ENCODE data around the gene TMEM205.
"Not testable (repeated sequence)": the region's sequence is repeated elsewhere in the genome, so short reads cannot be mapped to it uniquely, and the experiment has no call there.

TMEM205 gene

DNA sequence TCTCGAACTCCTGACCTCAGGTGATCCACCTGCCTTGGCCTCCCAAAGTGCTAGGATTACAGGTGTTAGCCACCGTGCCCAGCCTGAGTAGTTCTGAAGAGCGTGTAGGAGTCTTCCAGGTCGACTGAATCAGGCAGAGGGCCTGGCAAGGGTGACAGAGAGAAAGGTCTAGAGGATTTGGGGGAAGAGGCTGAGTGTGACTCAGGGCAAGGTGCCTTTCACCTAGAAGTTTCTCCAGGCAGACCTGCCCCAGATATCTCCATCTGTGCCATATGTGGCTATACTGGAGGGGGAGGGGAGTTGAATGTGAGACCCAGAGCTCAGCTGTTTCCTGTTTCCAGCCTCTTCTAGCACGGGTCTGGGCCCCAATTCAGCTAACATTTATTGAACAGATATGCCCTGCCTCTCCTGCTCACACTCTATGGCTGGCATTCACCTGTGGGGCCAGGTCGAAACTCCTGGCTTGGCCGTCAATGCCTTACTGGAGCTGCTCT lies 1.5 kb upstream of the TMEM205 start:
- Histone ChIP-seq H3K27ac (no peak overlapping the region), H3K4me3 (ENCODE audit: low read depth, low read length) (no peak overlapping the region), H3K36me3 (replicated peaks) (no peaks in the 10 kb centered on the region), H3K27me3 (replicated peaks) (no peaks in the 10 kb centered on the region)
- TF ChIP-seq, protein P1, sequence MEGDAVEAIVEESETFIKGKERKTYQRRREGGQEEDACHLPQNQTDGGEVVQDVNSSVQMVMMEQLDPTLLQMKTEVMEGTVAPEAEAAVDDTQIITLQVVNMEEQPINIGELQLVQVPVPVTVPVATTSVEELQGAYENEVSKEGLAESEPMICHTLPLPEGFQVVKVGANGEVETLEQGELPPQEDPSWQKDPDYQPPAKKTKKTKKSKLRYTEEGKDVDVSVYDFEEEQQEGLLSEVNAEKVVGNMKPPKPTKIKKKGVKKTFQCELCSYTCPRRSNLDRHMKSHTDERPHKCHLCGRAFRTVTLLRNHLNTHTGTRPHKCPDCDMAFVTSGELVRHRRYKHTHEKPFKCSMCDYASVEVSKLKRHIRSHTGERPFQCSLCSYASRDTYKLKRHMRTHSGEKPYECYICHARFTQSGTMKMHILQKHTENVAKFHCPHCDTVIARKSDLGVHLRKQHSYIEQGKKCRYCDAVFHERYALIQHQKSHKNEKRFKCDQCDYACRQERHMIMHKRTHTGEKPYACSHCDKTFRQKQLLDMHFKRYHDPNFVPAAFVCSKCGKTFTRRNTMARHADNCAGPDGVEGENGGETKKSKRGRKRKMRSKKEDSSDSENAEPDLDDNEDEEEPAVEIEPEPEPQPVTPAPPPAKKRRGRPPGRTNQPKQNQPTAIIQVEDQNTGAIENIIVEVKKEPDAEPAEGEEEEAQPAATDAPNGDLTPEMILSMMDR (IDR thresholded peaks at IDR 0.05; ENCODE audit: low read depth, low read length, missing control alignments): no peak
- in situ Hi-C loops (cut with HindIII; ENCODE audit: low pct_ligation_motif_present, low sequenced_read_pairs): no loop called here
- no peak for DNase-seq

DNA sequence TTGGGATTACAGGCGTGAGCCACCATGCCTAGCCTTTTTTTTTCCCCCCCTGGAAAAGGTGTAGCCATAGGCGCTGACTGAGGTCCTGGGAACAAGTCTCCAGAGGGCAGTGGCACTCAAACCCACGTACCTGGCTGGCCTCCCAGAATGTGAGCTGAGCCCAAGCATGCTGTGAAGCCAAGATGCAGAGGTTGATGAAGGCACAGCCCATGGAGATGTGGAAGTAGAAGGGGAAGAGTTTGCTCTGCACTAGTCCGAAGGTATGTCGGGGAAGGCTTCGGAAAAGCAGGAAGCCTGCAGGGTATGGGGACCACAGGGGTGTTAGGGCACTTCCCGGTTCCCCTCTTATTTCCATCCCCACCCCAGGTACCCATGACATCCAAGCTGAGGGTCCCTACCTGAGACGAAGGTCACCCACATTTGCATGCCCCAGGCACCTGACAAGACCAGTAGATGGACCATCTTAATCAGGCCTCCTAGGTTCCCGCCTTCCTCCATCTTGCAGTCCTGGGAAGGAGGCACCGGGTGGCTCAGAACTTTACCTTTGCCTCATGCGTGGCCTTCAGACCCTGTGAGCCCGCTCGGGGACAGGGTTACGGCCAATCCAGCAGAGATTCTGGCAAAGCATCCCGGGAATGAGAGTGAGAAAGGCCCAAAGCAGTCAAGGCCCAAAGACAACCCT lies 805 bp downstream of the TMEM205 start:
- DNase-seq: no peak
- TF ChIP-seq, protein P1 (IDR thresholded peaks at IDR 0.05; ENCODE audit: low read depth, low read length, missing control alignments): no peak
- in situ Hi-C loops (cut with HindIII; ENCODE audit: low pct_ligation_motif_present, low sequenced_read_pairs): no loop called here

DNA sequence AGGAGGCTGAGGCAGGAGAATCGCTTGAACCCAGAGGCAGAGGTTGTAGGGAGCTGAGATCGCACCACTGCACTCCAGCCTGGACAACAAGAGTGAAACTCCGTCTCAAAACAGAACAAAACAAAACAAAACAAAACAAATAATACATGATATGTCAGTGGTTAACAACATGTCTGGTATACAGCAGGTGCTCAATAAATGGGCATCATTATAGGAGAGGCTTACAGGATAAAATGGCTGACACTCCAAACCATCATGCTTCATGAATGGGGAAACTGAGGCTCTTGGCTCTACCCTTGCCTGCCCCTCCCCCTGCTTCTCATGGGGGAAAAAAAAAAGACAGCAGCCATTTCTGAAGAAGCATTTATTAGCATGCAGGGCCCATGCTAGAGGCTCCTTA lies 3.6 kb downstream of the TMEM205 start:
- no peak overlapping the region for H3K27ac ChIP-seq
- TF ChIP-seq, protein P1 (IDR thresholded peaks at IDR 0.05; ENCODE audit: low read depth, low read length, missing control alignments): no peak
- no peaks in the 10 kb centered on the region for H3K36me3 ChIP-seq (replicated peaks)
- H3K27me3 ChIP-seq (replicated peaks): no peaks in the 10 kb centered on the region
- no peak overlapping the region for H3K4me3 ChIP-seq (ENCODE audit: low read depth, low read length)
- in situ Hi-C loops (cut with HindIII; ENCODE audit: low pct_ligation_motif_present, low sequenced_read_pairs): no loop called here
- DNase-seq: no peak

More for the DNA sequence above, 805 bp downstream of the TMEM205 start:
- H3K27me3 ChIP-seq (replicated peaks): no peaks in the 10 kb centered on the region
- H3K4me3 ChIP-seq (ENCODE audit: low read depth, low read length): peak overlapping the region; percentile 82
- H3K27ac ChIP-seq: no peak overlapping the region
- no peaks in the 10 kb centered on the region for H3K36me3 ChIP-seq (replicated peaks)

DNA sequence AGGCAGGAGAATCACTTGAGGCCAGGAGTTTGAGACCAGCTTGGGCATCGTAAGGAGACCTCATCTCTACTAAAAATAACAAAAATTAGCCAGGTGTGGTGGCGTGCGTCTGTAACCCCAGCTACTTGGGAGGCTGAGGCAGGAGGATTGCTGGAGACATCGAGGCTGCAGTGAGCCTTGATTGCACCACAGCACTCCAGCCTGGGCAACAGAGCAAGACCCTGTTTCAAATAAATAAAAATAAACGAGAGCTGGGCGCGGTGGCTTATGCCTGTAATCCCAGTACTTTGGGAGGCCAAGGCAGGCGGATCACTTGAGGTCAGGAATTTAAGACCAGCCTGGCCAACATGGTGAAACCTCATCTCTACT lies 6.0 kb downstream of the TMEM205 start:
- DNase-seq; H3K4me3 ChIP-seq (ENCODE audit: low read depth, low read length); H3K27me3 ChIP-seq (replicated peaks); in situ Hi-C loops (cut with HindIII; ENCODE audit: low pct_ligation_motif_present, low sequenced_read_pairs); H3K36me3 ChIP-seq (replicated peaks); H3K27ac ChIP-seq: not testable (repeated sequence)

DNA sequence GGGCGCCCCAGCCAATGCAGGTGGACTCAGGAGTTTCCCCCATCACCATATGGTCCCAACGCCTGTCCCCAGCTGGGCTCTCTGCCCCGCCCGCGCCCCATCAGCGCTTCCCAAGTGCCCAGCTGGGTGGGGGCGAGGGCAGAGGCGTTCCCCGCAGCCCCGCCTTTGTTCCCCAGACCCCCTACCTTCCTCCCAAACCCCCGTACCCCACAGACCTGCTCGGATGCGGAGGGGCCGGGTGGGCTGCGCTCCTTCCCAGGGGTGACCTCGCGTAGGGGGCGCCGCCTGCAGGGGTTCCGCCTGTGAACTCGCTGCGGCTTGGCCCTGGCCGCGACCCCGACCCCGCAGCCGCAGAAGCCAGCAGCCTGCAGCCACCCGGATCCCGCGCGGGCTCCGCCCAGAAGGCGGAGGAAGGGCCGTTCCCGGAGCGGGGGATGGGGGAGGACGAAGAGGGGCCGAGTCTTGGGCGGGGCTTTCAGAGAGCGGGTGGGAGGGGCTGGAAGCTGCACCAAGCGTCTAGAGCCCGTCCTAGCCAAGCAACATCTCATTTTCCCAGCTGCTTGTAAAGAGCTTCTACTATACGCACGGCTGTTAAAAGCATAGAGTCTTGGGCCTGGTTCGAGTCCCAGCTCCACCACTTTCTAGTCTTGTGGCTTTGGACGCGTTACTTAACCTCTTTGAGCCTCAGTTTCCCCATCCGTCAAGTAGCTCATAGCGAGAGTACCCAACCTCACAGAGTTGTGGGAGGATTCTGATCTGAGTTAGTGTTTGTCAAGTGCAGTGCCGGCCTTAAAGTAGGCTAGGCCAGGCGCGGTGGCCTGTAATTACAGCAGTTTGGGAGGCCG lies 6.6 kb downstream of the TMEM205 start, which contains the start of gene RAB3D:
Gene RAB3D, minus strand, starts transcription at position 404 of the 845 bp plus-strand sequence. CDS start 2,258 bp downstream, outside the sequence.
- H3K36me3 ChIP-seq (replicated peaks): no peaks in the 10 kb centered on the region
- H3K27me3 ChIP-seq (replicated peaks): no peaks in the 10 kb centered on the region
- H3K27ac ChIP-seq: no peak within 1 kb of the TSS
- peak within 1 kb of the TSS; percentile 33 for H3K4me3 ChIP-seq (ENCODE audit: low read depth, low read length)
- TF ChIP-seq, protein P1 (IDR thresholded peaks at IDR 0.05; ENCODE audit: low read depth, low read length, missing control alignments): no peak
- peak; percentile 66 for DNase-seq
- in situ Hi-C loops (cut with HindIII; ENCODE audit: low pct_ligation_motif_present, low sequenced_read_pairs): no loop called here

DNA sequence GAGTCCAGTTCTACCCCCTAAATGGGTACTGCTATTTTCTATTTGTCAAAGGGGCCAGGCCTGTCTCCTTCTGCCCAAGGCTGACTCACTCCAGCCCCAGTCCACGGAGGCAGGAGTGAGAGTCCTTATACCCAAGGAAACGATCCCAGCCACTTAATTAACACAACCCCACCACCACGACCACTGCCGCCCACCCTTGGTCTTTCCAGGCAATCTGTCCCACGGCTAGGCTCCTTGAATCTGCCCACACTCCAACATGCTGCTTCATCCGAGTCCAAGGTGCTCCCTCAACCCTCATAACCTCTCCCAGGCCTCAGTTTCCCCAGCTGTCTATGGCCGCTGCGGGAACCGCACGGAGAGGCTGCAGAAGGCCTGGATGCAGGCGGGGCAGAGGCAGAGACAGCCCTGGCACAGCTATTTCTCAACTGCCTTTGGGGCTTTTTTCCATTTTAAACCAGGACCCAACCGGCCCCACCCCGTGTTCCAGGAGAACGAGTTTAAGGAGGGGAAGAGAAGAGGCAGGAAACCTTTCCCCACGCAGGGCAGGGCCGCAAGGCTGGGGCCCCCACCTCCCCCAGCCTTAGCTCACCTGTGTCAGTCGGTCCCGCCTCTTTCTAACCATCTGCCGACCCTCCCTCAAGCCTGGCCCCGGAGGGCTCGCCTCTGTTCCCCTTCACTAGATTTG lies 7.4 kb downstream of the TMEM205 start:
- Histone ChIP-seq H3K4me3 (ENCODE audit: low read depth, low read length) (no peak overlapping the region), H3K27ac (no peak overlapping the region), H3K27me3 (replicated peaks) (no peaks in the 10 kb centered on the region), H3K36me3 (replicated peaks) (no peaks in the 10 kb centered on the region)
- TF ChIP-seq, protein P1 (IDR thresholded peaks at IDR 0.05; ENCODE audit: low read depth, low read length, missing control alignments): no peak
- DNase-seq: no peak
- in situ Hi-C loops (cut with HindIII; ENCODE audit: low pct_ligation_motif_present, low sequenced_read_pairs): no loop called here

Measured in brain microvascular endothelial cell (primary cell).